ENCODE data around the gene MAP3K6.

GRCh38 chr1:27348861-27349783 is 17.6 kb downstream of the MAP3K6 start:
- TF ChIP-seq RARB (CRISPR knock-in tag; IDR thresholded peaks at IDR 0.05) (no peak), RNF2 (IDR thresholded peaks at IDR 0.05; ENCODE audit: borderline replicate concordance, low read depth) (no peak), PBX3 (IDR thresholded peaks at IDR 0.05) (no peak), MAZ (IDR thresholded peaks at IDR 0.05; ENCODE audit: borderline replicate concordance, low read depth, low read length) (no peak), FOSL2 (IDR thresholded peaks at IDR 0.05) (no peak), FOSL2 (CRISPR knock-in tag; IDR thresholded peaks at IDR 0.05) (no peak), FOXS1 (CRISPR knock-in tag; IDR thresholded peaks at IDR 0.05) (no peak), CTCF (IDR thresholded peaks at IDR 0.05) (no peak), RFX5 (IDR thresholded peaks at IDR 0.05) (no peak), EP300 (IDR thresholded peaks at IDR 0.05) (no peak), POLR2A (IDR thresholded peaks at IDR 0.05; ENCODE audit: low read length) (no peak)
